Measurements from ENCODE around the gene FHL2. TPM values are rescaled to one million over a fixed set of nuclear protein-coding genes. Genes with fewer than 3 reads are reported as not detected.

Gene FHL2
- total and polyA plus RNA-seq, 2 donors (not counting 3 experiments of a cell fraction or from before 2014, with no cell fraction given), result 197 to 491 TPM

- dilution Hi-C loops (cut with MboI; ENCODE audit: extremely low pct_ligation_motif_present, low sequenced_read_pairs) (no loop called here), intact Hi-C loops (cut with micrococcal nuclease) (no loop called here)
- no peak overlapping the region for H3K4me3 ChIP-seq (replicated peaks in 1 of 3; ENCODE audit: insufficient read depth in 1 of 3, low read depth in 1 of 3, low read length in 3 of 3)
- TF ChIP-seq POLR2AphosphoS5 (IDR thresholded peaks at IDR 0.05; ENCODE audit: insufficient read depth, low read depth, low read length) (peak; percentile 26), MAX (IDR thresholded peaks at IDR 0.05; ENCODE audit: insufficient read depth, insufficient read length) (no peak), EZH2 (IDR thresholded peaks at IDR 0.05; ENCODE audit: borderline replicate concordance, low read depth, low read length, severe bottlenecking) (no peak), FOS (IDR thresholded peaks at IDR 0.05; ENCODE audit: borderline replicate concordance, insufficient read depth, low read length) (no peak), MYC (IDR thresholded peaks at IDR 0.05; ENCODE audit: low read depth, low read length) (no peak), CTCF (IDR thresholded peaks at IDR 0.05; ENCODE audit: extremely low read depth in 1 of 2, insufficient read depth in 1 of 2, low read depth in 1 of 2, low read length in 2 of 2) (no peak)
- peaks cover 93% of the 10 kb centered on the region for H3K79me2 ChIP-seq (ENCODE audit: control insufficient read depth, insufficient read depth, low read length)
- no peaks in the 10 kb centered on the region for H3K27me3 ChIP-seq (ENCODE audit: control insufficient read depth in 2 of 2, insufficient read depth in 2 of 2, low read length in 2 of 2)
- no TSS peak for BruUV-seq (replicated peaks)
- FAIRE-seq (no peak), DNase-seq (ENCODE audit: low read depth, low spot score) (no peak)
- peaks cover 82% of the 10 kb centered on the region for H3K4me1 ChIP-seq (ENCODE audit: control insufficient read depth, extremely low read depth, insufficient read depth, low read length)
- H3K36me3 ChIP-seq (ENCODE audit: control insufficient read depth in 2 of 2, extremely low read depth in 1 of 2, insufficient read depth in 2 of 2, low read length in 2 of 2), result peaks cover 41 to 49% of the 10 kb centered on the region in 2 experiments
- no peak overlapping the region for H3K4me2 ChIP-seq (ENCODE audit: insufficient read depth, low read length)
- H3K9ac ChIP-seq (replicated peaks; ENCODE audit: extremely low read depth, insufficient read depth, low read length), result no peak overlapping the region
- CTCF ChIA-PET, result interaction anchor here (0.7 to 4.5 kb wide), 2 partner anchors 17 to 143 kb away, joined by 3 to 16 read pairs; no protein-coding TSS in a partner anchor
- no peaks in the 10 kb centered on the region for H4K20me1 ChIP-seq (replicated peaks; ENCODE audit: control insufficient read depth, extremely low read depth, insufficient read depth, low read length)
- H2AFZ ChIP-seq (ENCODE audit: low read depth, low read length), result no peak overlapping the region
- POLR2A ChIA-PET, result interaction anchor here (1.1 kb wide), 1 partner anchor 11 kb away, joined by 3 read pairs; no protein-coding TSS in a partner anchor
- peak overlapping the region; percentile 7 for H3K27ac ChIP-seq (ENCODE audit: insufficient read depth, low read depth, low read length)
- no peaks in the 10 kb centered on the region for H3K9me3 ChIP-seq (replicated peaks; ENCODE audit: control insufficient read depth, insufficient read depth, low read length)
- no peaks in the 10 kb centered on the region for H3K9me1 ChIP-seq (replicated peaks; ENCODE audit: control insufficient read depth, extremely low read depth, insufficient read depth, low read length)
Observed at GRCh38 chr2:105378276-105378840, 20.5 kb downstream of the FHL2 start.

Data from endothelial cell of umbilical vein (primary cell).